Measurements from ENCODE around the gene GLTPD2.

GLTPD2 gene

GRCh38 chr17:4771519-4772234 lies 17.1 kb upstream of the GLTPD2 start, which contains the start of gene TM4SF5:
Gene TM4SF5 (plus strand): TSS chr17:4771886. CDS start chr17:4771923, 37 bp downstream.
- no peak for DNase-seq (ENCODE audit: low read depth)

- no peak for DNase-seq (ENCODE audit: low read depth)
Measured at GRCh38 chr17:4772235-4772613, 16.5 kb upstream of the GLTPD2 start.

GRCh38 chr17:4777969-4778760 lies 10.6 kb upstream of the GLTPD2 start:
- peak; percentile 15 for DNase-seq (ENCODE audit: low read depth)

GRCh38 chr17:4780325-4780955 lies 8.3 kb upstream of the GLTPD2 start:
- DNase-seq (ENCODE audit: low read depth) = no peak

GRCh38 chr17:4782652-4783051 lies 6.1 kb upstream of the GLTPD2 start:
- no peak for DNase-seq (ENCODE audit: low read depth)

GRCh38 chr17:4785311-4786105 lies 3.3 kb upstream of the GLTPD2 start:
- DNase-seq (ENCODE audit: low read depth) = peak; percentile 6

GRCh38 chr17:4786106-4786511 lies 2.7 kb upstream of the GLTPD2 start, which contains the start of gene VMO1:
Gene VMO1 (minus strand): TSS chr17:4786364. CDS start chr17:4786352, 12 bp downstream.
- peak; percentile 67 for DNase-seq (ENCODE audit: low read depth)

- no peak for DNase-seq (ENCODE audit: low read depth)
Measured at GRCh38 chr17:4786516-4786915, 2.2 kb upstream of the GLTPD2 start.

GRCh38 chr17:4788159-4788806 lies 481 bp upstream of the GLTPD2 start:
- no peak for DNase-seq (ENCODE audit: low read depth)

- no peak for DNase-seq (ENCODE audit: low read depth)
Measured at GRCh38 chr17:4789701-4789950, 862 bp downstream of the GLTPD2 start.

GRCh38 chr17:4789951-4790704 lies 1.4 kb downstream of the GLTPD2 start:
- peak; percentile 95 for DNase-seq (ENCODE audit: low read depth)

GRCh38 chr17:4790705-4791088 lies 1.9 kb downstream of the GLTPD2 start:
- DNase-seq (ENCODE audit: low read depth) = no peak

GRCh38 chr17:4795168-4795567 lies 6.4 kb downstream of the GLTPD2 start:
- DNase-seq (ENCODE audit: low read depth) = no peak

GRCh38 chr17:4796552-4796920 lies 7.8 kb downstream of the GLTPD2 start:
- peak; percentile 58 for DNase-seq (ENCODE audit: low read depth)

GRCh38 chr17:4800462-4801196 lies 11.9 kb downstream of the GLTPD2 start:
- no peak for DNase-seq (ENCODE audit: low read depth)

- DNase-seq (ENCODE audit: low read depth) = no peak
Measured at GRCh38 chr17:4802228-4802627, 13.5 kb downstream of the GLTPD2 start, which contains the start of gene C17orf114. Gene C17orf114 (minus strand): TSS chr17:4802328.

- DNase-seq (ENCODE audit: low read depth) = peak; percentile 5
Measured at GRCh38 chr17:4806456-4806776, 17.7 kb downstream of the GLTPD2 start.

- peak; percentile 75 for DNase-seq (ENCODE audit: low read depth)
Measured at GRCh38 chr17:4806777-4807604, 18.2 kb downstream of the GLTPD2 start, which contains the start of gene PLD2. Gene PLD2 (plus strand): TSS chr17:4807152. CDS start chr17:4807773, 621 bp downstream.

GRCh38 chr17:4807605-4808377 lies 19.0 kb downstream of the GLTPD2 start:
- peak; percentile 9 for DNase-seq (ENCODE audit: low read depth)
